Ovary (tissue), 9 donors: Measurements from ENCODE around the gene ASB8. TPM values are rescaled to one million over a fixed set of nuclear protein-coding genes. Genes with fewer than 3 reads are reported as not detected.

ENCODE experiments used
- DNase-seq, 5 donors: peaks; one replicate each; pipeline ENCODE4 v3.0.0-alpha.2; 2019 to 2020
- H3K27ac ChIP-seq, 2 donors: fragments of 200-600 bp; one replicate each; pipeline versions ENCODE4 v1.5.1 to v1.8.0; 2019 to 2022
- H3K27me3 ChIP-seq: fragments of 200-600 bp; one replicate; pipeline ENCODE4 v1.8.0; 2022
- H3K36me3 ChIP-seq: fragments of 200-600 bp; sonication (generic); one replicate; pipeline ENCODE4 v1.5.1; 2019
- H3K4me1 ChIP-seq: one replicate; pipeline ENCODE4 v1.8.1; 2013; ENCODE audit warnings: mild to moderate bottlenecking, moderate library complexity; ENCODE audit not compliant: insufficient read depth
- H3K4me3 ChIP-seq: fragments of 200-600 bp; sonication (generic); one replicate; pipeline ENCODE4 v1.5.1; 2017
- H3K9me3 ChIP-seq, 2 donors: fragments of 200-600 bp in 1 of 2; sonication (generic) in 1 of 2; one replicate each; pipeline versions ENCODE4 v1.5.1 to v1.8.1; 2013 to 2019; ENCODE audit warnings: mild to moderate bottlenecking in 1 of 2, moderate library complexity in 1 of 2
- CTCF ChIP-seq, 3 donors: fragments of 450-650 bp in 2 of 3; fragments of 200-600 bp in 1 of 3; IDR thresholded peaks; one replicate each; pipeline versions ENCODE4 v1.5.1 to v1.8.0; 2016 to 2022; ENCODE audit warnings: antibody characterized with exemption in 3 of 3, mild to moderate bottlenecking in 1 of 3
- EP300 ChIP-seq: sonication (generic); formaldehyde crosslinking; IDR thresholded peaks from one replicate; pipeline ENCODE4 v1.6.1; 2017; ENCODE audit warnings: antibody characterized with exemption
- POLR2A ChIP-seq: fragments of 450-650 bp; IDR thresholded peaks from one replicate; pipeline ENCODE4 v1.6.1; 2017; ENCODE audit warnings: antibody characterized with exemption, mild to moderate bottlenecking, moderate library complexity
- WGBS, 3 donors: extraction: QIAGEN DNeasy Blood & Tissue Kit in 1 of 3; methylation state at CpG; one replicate each; pipeline versions ENCODE4 v1.1.5 to v1.1.7; 2013 to 2017; 5-methylcytosine and 5-hydroxymethylcytosine counted together
- intact Hi-C, 4 donors: fragments of 100-400 bp; cut with DNase I; formaldehyde crosslinking; loops; one replicate each; pipeline versions ENCODE4 v1.11.0 to v1.15.1; 2022 to 2023
- polyA plus RNA-seq, 2 donors: library from polyadenylated mRNA; stranded (reverse); fragments of 200-250 nt in 1 of 2; fragments of 350-450 nt in 1 of 2; fragmentation: Illumina TruSeq in 1 of 2; extraction: RNeasy Lipid Tissue Mini Kit (QIAGEN cat#74804) in 1 of 2; gene quantifications; one replicate each; pipeline ENCODE4 v1.2.3, GENCODE V29; 2013 to 2014
- total RNA-seq, 7 donors: library from RNA; depleted of rRNA in 2 of 7; stranded (reverse); fragments of >200 nt in 2 of 7; fragmentation: NEBNext Ultra II Directional in 3 of 7; extraction: Animal tissue kit (Norgen Biotek cat#: 25700) in 3 of 7; gene quantifications; one replicate each; pipeline versions ENCODE4 v1.1.0 to v1.2.4, GENCODE V29; 2016 to 2023
- donor health status: DM: no; HTN: no; CAD: no; lungs with moderate emphysema.
- donor health status: DM: no; HTN: no; CAD: no.
- donor health status: Bipolar disorder and iron deficiency.
- donor health status: DM: yes; HTN: yes; CAD: no.
- donor health status: DM: no; HTN: no; CAD: no.
- donor health status: DM: yes; HTN: yes; CAD: no.

ASB8 gene
- total and polyA plus RNA-seq, 9 donors = 18.8 to 51.6 (median 29.4) TPM

- 66 to 77% (median 72%) methylated on average over 1 of the region's 1 CpG for WGBS, 3 donors
- Histone ChIP-seq H3K27me3 (no peaks in the 10 kb centered on the region), H3K4me3 (no peak overlapping the region), H3K9me3 (no peaks in the 10 kb centered on the region), H3K27ac (no peak overlapping the region), H3K36me3 (no peaks in the 10 kb centered on the region), H3K4me1 (peaks cover 8% of the 10 kb centered on the region)
- no peak for DNase-seq
- no peak for TF ChIP-seq POLR2A
- intact Hi-C loops = no loop called here
Measured at GRCh38 chr12:48179466-48179865, 22.2 kb upstream of the ASB8 start.

- 70 to 75% (median 71%) methylated on average over 4 of the region's 4 CpGs for WGBS, 3 donors
- H3K27ac ChIP-seq = no peak overlapping the region
- TF ChIP-seq POLR2A = no peak
- TF ChIP-seq EP300 = no peak
- TF ChIP-seq CTCF (IDR thresholded peaks at IDR 0.05) = no peak
- H3K27me3 ChIP-seq = no peaks in the 10 kb centered on the region
- no peaks in the 10 kb centered on the region for H3K9me3 ChIP-seq
- DNase-seq = no peak
- intact Hi-C loops = no loop called here
- H3K4me3 ChIP-seq = no peak overlapping the region
- no peaks in the 10 kb centered on the region for H3K36me3 ChIP-seq
- H3K4me1 ChIP-seq = peaks cover 4% of the 10 kb centered on the region
Measured at GRCh38 chr12:48177982-48178381, 20.7 kb upstream of the ASB8 start.

- no peaks in the 10 kb centered on the region for H3K4me1 ChIP-seq
- H3K27me3 ChIP-seq = no peaks in the 10 kb centered on the region
- DNase-seq = no peak
- intact Hi-C loops = no loop called here
- H3K9me3 ChIP-seq = no peaks in the 10 kb centered on the region
- H3K27ac ChIP-seq = no peak overlapping the region
- TF ChIP-seq POLR2A = no peak
- no peak for TF ChIP-seq EP300
- TF ChIP-seq CTCF (IDR thresholded peaks at IDR 0.05) = no peak
- no peaks in the 10 kb centered on the region for H3K36me3 ChIP-seq
- H3K4me3 ChIP-seq = no peak overlapping the region
Measured at GRCh38 chr12:48176417-48176751, 19.1 kb upstream of the ASB8 start.

- intact Hi-C loops = no loop called here
- Histone ChIP-seq H3K27me3 (no peaks in the 10 kb centered on the region), H3K9me3 (no peaks in the 10 kb centered on the region), H3K27ac (no peak overlapping the region), H3K36me3 (no peaks in the 10 kb centered on the region), H3K4me1 (no peaks in the 10 kb centered on the region), H3K4me3 (no peak overlapping the region)
- 36 to 51% (median 44%) methylated on average over 3 of the region's 3 CpGs for WGBS, 3 donors
- TF ChIP-seq EP300 (no peak), POLR2A (no peak)
- no peak for DNase-seq
Measured at GRCh38 chr12:48175613-48176416, 18.5 kb upstream of the ASB8 start.

GRCh38 chr12:48169011-48169410 is 11.7 kb upstream of the ASB8 start:
- no peaks in the 10 kb centered on the region for H3K27me3 ChIP-seq
- 83 to 85% (median 84%) methylated on average over 19 of the region's 19 CpGs for WGBS, 3 donors
- DNase-seq = no peak
- no peak overlapping the region for H3K27ac ChIP-seq
- no peaks in the 10 kb centered on the region for H3K36me3 ChIP-seq
- H3K9me3 ChIP-seq = no peaks in the 10 kb centered on the region
- TF ChIP-seq EP300 (no peak), POLR2A (no peak), CTCF (IDR thresholded peaks at IDR 0.05) (no peak)
- no peak overlapping the region for H3K4me3 ChIP-seq
- no peaks in the 10 kb centered on the region for H3K4me1 ChIP-seq
- intact Hi-C loops = loop anchor here in 3 of 4 donors (10.0 kb wide), 1 partner anchor 84 kb away; no protein-coding TSS in a partner anchor
